Hepatic stellate cell (primary cell): ENCODE measurements around the gene TCTA.
A peak's percentile ranks its signal among the peaks of the same experiment; 100 is the strongest.

ENCODE experiments used
- DNase-seq: peaks from one replicate; pipeline ENCODE4 v3.0.0; 2011; ENCODE audit warnings: low spot score

Gene TCTA

GRCh38 chr3:49460956-49461355 is 48.7 kb downstream of the TCTA start:
- no peak for DNase-seq

- peak; percentile 26 for DNase-seq
Measured at GRCh38 chr3:49461443-49462171, 49.4 kb downstream of the TCTA start.

- DNase-seq = peak; percentile 53
Measured at GRCh38 chr3:49462222-49462621, 50.0 kb downstream of the TCTA start.

- no peak for DNase-seq
Measured at GRCh38 chr3:49465270-49466034, 53.2 kb downstream of the TCTA start.
